Kidney (tissue), 14 donors: ENCODE measurements around the gene C2CD3. TPM values are rescaled to one million over a fixed set of nuclear protein-coding genes. Genes with fewer than 3 reads are reported as not detected.

Source experiments
- DNase-seq, 5 donors: peaks; one replicate each; pipeline ENCODE4 v3.0.0-alpha.2; 2013 to 2020
- FAIRE-seq: peaks from 2 replicates; lab custom pipeline; 2012; peaks lifted over from hg19 to GRCh38; lab: Jason Lieb, UNC
- H3K27ac ChIP-seq, 2 donors: one replicate each; pipeline ENCODE4 v1.7.0; 2013; ENCODE audit warnings: low read depth in 2 of 2, low read length in 2 of 2, inconsistent platforms in 1 of 2
- H3K27me3 ChIP-seq: one replicate; pipeline ENCODE4 v1.7.1; 2013; ENCODE audit warnings: low read length, inconsistent platforms; ENCODE audit not compliant: control insufficient read depth, insufficient read depth
- H3K36me3 ChIP-seq, 3 donors: one replicate each; pipeline versions ENCODE4 v1.7.0 to v1.7.1; 2013; ENCODE audit warnings: low read length in 3 of 3, control low read depth in 1 of 3, inconsistent platforms in 1 of 3; ENCODE audit not compliant: insufficient read depth in 3 of 3, control insufficient read depth in 2 of 3
- H3K4me1 ChIP-seq, 3 donors: one replicate each; pipeline versions ENCODE4 v1.7.0 to v1.7.1; 2013; ENCODE audit warnings: low read length in 3 of 3, inconsistent platforms in 1 of 3, low read depth in 1 of 3; ENCODE audit not compliant: control insufficient read depth in 2 of 3, insufficient read depth in 2 of 3
- H3K4me3 ChIP-seq, 3 donors: one replicate each; pipeline versions ENCODE4 v1.7.0 to v1.8.1; 2013; ENCODE audit warnings: low read length in 3 of 3, control low read depth in 1 of 3, inconsistent platforms in 1 of 3
- H3K9ac ChIP-seq, 3 donors: one replicate each; pipeline versions ENCODE4 v1.7.0 to v1.7.1; 2013; ENCODE audit warnings: low read length in 3 of 3, control low read depth in 1 of 3, inconsistent platforms in 1 of 3
- H3K9me3 ChIP-seq, 3 donors: one replicate each; pipeline versions ENCODE4 v1.7.0 to v1.7.1; 2013; ENCODE audit warnings: low read length in 3 of 3, control low read depth in 1 of 3, inconsistent platforms in 1 of 3; ENCODE audit not compliant: control insufficient read depth in 2 of 3, insufficient read depth in 1 of 3
- intact Hi-C: fragments of 100-400 bp; cut with DNase I; formaldehyde crosslinking; loops from one replicate; pipeline ENCODE4 v1.11.1; 2022
- polyA plus RNA-seq: library from polyadenylated mRNA; stranded (reverse); fragments of 350-450 nt; fragmentation: Illumina TruSeq; extraction: RNeasy Lipid Tissue Mini Kit (QIAGEN cat#74804); gene quantifications from one replicate; pipeline ENCODE4 v1.2.3, GENCODE V29; 2014; ENCODE audit warnings: low read depth, low replicate concordance; ENCODE audit not compliant: insufficient read depth
- total RNA-seq: library from RNA; stranded (reverse); fragmentation: NEBNext Ultra II Directional; extraction: Animal tissue kit (Norgen Biotek cat#: 25700); gene quantifications from one replicate; pipeline ENCODE4 v1.2.1, GENCODE V29; 2021
- TF ChIP-seq, protein P1 (sequence below): IDR thresholded peaks from 3 replicates; pipeline ENCODE4 v1.5.1; 2012; ENCODE audit warnings: mild to moderate bottlenecking, moderate library complexity, borderline replicate concordance; ENCODE audit not compliant: insufficient read depth; ENCODE audit errors: extremely low read depth
- donor health status: control.
- donor health status: control.
- donor health status: control.
- donor health status: control.
- donor health status: control.
- donor health status: DM: yes; HTN: yes; CAD: no.
- donor health status: Normal renal cell carcinoma (clear cell type).

C2CD3 gene
- total and polyA plus RNA-seq, 2 donors from 2014 or later, result 5.6 to 28.7 TPM

DNA sequence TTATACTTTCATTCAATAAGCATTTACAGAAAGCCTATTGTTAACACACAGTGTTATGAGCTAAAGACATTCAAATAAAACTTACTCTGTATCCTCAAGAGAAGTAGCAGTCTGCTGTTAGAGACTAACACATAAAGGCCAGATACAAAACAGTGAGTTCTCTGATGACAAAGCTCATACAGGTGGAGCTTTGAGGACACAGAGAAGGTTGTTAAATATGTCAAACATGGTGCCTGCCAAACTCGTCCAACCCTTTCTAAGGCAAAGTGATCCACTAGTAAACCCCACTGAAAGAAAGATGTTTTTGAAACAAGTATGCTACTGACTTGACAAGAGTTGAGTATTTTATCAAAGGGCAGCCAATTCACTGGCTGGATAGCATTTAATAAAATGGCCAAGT is 70.1 kb downstream of the C2CD3 start:
- Histone ChIP-seq H3K9ac (no peak overlapping the region), H3K4me1 (no peaks in the 10 kb centered on the region), H3K36me3 (peaks cover 5 to 24% (median 14%) of the 10 kb centered on the region in 3 donors), H3K27ac (no peak overlapping the region), H3K4me3 (no peak overlapping the region), H3K27me3 (no peaks in the 10 kb centered on the region), H3K9me3 (no peaks in the 10 kb centered on the region)
- FAIRE-seq (no peak), DNase-seq (no peak)
- TF ChIP-seq, protein P1, sequence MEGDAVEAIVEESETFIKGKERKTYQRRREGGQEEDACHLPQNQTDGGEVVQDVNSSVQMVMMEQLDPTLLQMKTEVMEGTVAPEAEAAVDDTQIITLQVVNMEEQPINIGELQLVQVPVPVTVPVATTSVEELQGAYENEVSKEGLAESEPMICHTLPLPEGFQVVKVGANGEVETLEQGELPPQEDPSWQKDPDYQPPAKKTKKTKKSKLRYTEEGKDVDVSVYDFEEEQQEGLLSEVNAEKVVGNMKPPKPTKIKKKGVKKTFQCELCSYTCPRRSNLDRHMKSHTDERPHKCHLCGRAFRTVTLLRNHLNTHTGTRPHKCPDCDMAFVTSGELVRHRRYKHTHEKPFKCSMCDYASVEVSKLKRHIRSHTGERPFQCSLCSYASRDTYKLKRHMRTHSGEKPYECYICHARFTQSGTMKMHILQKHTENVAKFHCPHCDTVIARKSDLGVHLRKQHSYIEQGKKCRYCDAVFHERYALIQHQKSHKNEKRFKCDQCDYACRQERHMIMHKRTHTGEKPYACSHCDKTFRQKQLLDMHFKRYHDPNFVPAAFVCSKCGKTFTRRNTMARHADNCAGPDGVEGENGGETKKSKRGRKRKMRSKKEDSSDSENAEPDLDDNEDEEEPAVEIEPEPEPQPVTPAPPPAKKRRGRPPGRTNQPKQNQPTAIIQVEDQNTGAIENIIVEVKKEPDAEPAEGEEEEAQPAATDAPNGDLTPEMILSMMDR, result no peak
- intact Hi-C loops, result no loop called here

DNA sequence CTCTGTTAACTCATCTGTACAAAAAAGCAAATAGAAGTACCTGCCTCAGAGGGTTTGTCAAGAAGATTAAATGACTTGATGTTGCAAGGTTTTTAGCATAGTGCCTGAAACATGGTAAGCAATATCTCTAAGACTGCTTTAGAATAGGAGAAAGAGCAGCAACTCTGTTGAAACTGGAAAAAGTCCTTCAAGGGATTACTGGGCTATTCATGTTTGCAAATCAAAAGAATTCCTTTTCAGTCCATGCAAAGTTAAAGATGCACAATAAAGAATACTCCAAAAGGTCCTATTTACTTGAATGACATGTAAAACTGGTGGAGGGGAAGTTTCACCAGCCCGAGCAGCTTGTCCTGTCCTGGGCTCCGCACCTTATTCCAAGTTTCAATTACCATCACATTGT is 70.6 kb downstream of the C2CD3 start:
- DNase-seq (no peak), FAIRE-seq (no peak)
- TF ChIP-seq, protein P1, result no peak
- H3K27me3 ChIP-seq, result no peaks in the 10 kb centered on the region
- H3K27ac ChIP-seq, result no peak overlapping the region
- H3K36me3 ChIP-seq, result peaks cover 2 to 21% (median 14%) of the 10 kb centered on the region in 3 donors
- H3K4me1 ChIP-seq, result no peaks in the 10 kb centered on the region
- H3K9ac ChIP-seq, result no peak overlapping the region
- no peaks in the 10 kb centered on the region for H3K9me3 ChIP-seq
- H3K4me3 ChIP-seq, result no peak overlapping the region
- intact Hi-C loops, result no loop called here

DNA sequence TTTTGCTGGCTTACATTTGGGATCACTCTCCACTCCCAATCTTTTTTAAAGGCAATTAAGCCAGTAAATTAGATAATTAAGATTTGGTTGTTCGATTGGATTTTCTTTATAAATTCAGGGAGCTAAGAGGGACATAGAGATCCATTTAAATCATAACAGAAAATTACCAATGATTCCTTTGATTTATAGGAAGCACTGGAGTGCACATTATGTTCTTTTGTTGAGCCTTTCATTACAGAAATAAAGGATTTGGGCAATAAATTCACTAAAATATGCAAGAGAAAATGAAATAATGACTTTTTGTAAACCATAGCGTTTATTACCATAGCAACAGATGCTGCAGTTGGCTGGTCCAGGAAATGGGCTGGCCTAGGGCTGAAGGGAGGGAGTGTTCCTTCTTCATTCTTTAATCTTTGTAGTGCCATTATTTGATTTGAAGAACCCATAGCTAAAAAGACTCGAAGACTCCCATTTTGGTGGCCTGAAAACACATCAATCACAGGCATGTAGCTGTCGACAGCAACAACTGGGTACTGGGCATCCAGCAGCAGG is 73.0 kb downstream of the C2CD3 start:
- H3K9me3 ChIP-seq, result no peaks in the 10 kb centered on the region
- TF ChIP-seq, protein P1, result no peak
- no peak overlapping the region for H3K9ac ChIP-seq
- FAIRE-seq (no peak), DNase-seq (no peak)
- H3K4me3 ChIP-seq, result no peak overlapping the region
- H3K27me3 ChIP-seq, result no peaks in the 10 kb centered on the region
- no peak overlapping the region for H3K27ac ChIP-seq
- peaks cover under 1 to 21% (median 20%) of the 10 kb centered on the region in 3 donors for H3K36me3 ChIP-seq
- H3K4me1 ChIP-seq, result no peaks in the 10 kb centered on the region
- intact Hi-C loops, result no loop called here

DNA sequence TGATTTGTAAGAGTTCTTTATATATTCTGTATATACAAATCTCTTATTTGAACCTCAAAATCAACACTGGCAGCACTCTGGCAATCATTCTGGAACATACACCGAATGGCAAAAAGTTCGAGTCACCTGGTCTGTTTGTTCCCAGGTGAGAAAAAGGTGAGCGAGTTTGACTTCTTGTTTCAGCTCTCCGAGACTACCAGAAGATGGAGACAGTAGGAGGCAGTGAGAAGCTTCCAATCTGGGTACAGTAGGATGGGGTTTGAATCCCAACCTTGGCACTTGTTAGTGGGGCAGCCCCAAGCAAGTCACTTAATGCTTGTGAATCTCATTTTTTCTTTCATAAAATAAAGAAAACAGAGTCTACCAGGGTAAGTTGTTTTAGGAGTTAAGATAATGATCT is 76.4 kb downstream of the C2CD3 start:
- intact Hi-C loops, result no loop called here
- Histone ChIP-seq H3K27ac (no peak overlapping the region), H3K4me3 (no peak overlapping the region), H3K36me3 (peaks cover 5 to 30% (median 28%) of the 10 kb centered on the region in 3 donors), H3K4me1 (no peaks in the 10 kb centered on the region), H3K9me3 (no peaks in the 10 kb centered on the region), H3K27me3 (no peaks in the 10 kb centered on the region), H3K9ac (no peak overlapping the region)
- no peak for FAIRE-seq
- TF ChIP-seq, protein P1, result no peak
- DNase-seq, result no peak
